K562 (cell line): Measurements from ENCODE around the gene USP14.
A peak's percentile ranks its signal among the peaks of the same experiment; 100 is the strongest.

Experiments used
- DDX20 ChIP-seq: fragments of 450-650 bp; IDR thresholded peaks from 2 replicates; pipeline ENCODE4 v1.6.1; 2016; ENCODE audit warnings: missing genetic modification characterization, low read depth, mild to moderate bottlenecking, missing compliant biosample characterization, moderate library complexity
- FOXM1 ChIP-seq, 2 experiments: fragments of 450-650 bp in 1 of 2; sonication (generic) in 1 of 2; formaldehyde crosslinking in 1 of 2; IDR thresholded peaks; 2 replicates each; pipeline versions ENCODE4 v1.6.1 to v1.9.0; 2017 to 2022; ENCODE audit warnings: low read depth in 2 of 2, mild to moderate bottlenecking in 2 of 2, missing genetic modification reagents in 1 of 2, moderate library complexity in 1 of 2
- NCOA1 ChIP-seq: fragments of 450-650 bp; IDR thresholded peaks from 2 replicates; pipeline ENCODE4 v1.6.1; 2016; ENCODE audit warnings: low read depth
- NR2F6 ChIP-seq: fragments of 450-650 bp; formaldehyde crosslinking; IDR thresholded peaks from 2 replicates; pipeline ENCODE4 v1.4.0; 2020; ENCODE audit warnings: mild to moderate bottlenecking
- SMARCA5 ChIP-seq: fragments of 450-650 bp; IDR thresholded peaks from 2 replicates; pipeline ENCODE4 v1.6.1; 2016
- TCF7L2 ChIP-seq: fragments of 150-350 bp; IDR thresholded peaks from 2 replicates; pipeline ENCODE4 v1.6.1; 2016; ENCODE audit warnings: low read depth, mild to moderate bottlenecking, low read length, moderate library complexity
- ZBTB33 ChIP-seq: sonication (generic); formaldehyde crosslinking; IDR thresholded peaks from 2 replicates; pipeline ENCODE4 v1.8.1; 2023; ENCODE audit warnings: mild to moderate bottlenecking, missing genetic modification reagents
- ZNF217 ChIP-seq: sonication (generic); formaldehyde crosslinking; IDR thresholded peaks from 2 replicates; pipeline ENCODE4 v1.8.0; 2022; ENCODE audit warnings: mild to moderate bottlenecking, missing genetic modification reagents
- TF ChIP-seq, protein P1 (sequence below), 3 experiments: IDR thresholded peaks in 2 of 3; conservative IDR thresholded peaks in 1 of 3; 2 replicates each; pipeline ENCODE4 v1.5.1; 2011 to 2012; ENCODE audit warnings: low read length in 3 of 3, mild to moderate bottlenecking in 3 of 3, control low read depth in 2 of 3, improper control_type of control experiment in 1 of 3, inconsistent platforms in 1 of 3, low read depth in 1 of 3, mixed read lengths in 1 of 3, moderate library complexity in 1 of 3; ENCODE audit not compliant: insufficient read depth in 2 of 3

GRCh38 chr18:160831-161570, 2.6 kb downstream of the USP14 start:
- peak; percentile 81 for TF ChIP-seq ZBTB33 (CRISPR knock-in tag)
- TF ChIP-seq SMARCA5, result no peak
- TF ChIP-seq, protein P1, sequence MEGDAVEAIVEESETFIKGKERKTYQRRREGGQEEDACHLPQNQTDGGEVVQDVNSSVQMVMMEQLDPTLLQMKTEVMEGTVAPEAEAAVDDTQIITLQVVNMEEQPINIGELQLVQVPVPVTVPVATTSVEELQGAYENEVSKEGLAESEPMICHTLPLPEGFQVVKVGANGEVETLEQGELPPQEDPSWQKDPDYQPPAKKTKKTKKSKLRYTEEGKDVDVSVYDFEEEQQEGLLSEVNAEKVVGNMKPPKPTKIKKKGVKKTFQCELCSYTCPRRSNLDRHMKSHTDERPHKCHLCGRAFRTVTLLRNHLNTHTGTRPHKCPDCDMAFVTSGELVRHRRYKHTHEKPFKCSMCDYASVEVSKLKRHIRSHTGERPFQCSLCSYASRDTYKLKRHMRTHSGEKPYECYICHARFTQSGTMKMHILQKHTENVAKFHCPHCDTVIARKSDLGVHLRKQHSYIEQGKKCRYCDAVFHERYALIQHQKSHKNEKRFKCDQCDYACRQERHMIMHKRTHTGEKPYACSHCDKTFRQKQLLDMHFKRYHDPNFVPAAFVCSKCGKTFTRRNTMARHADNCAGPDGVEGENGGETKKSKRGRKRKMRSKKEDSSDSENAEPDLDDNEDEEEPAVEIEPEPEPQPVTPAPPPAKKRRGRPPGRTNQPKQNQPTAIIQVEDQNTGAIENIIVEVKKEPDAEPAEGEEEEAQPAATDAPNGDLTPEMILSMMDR (IDR thresholded peaks at IDR 0.05 in 2 of 3, conservative IDR thresholded peaks at IDR 0.05 in 1 of 3; ENCODE audit: insufficient read depth in 2 of 3, low read depth in 1 of 3, low read length in 3 of 3), result no peak
- TF ChIP-seq NCOA1, result no peak
- TF ChIP-seq NR2F6, result no peak
- no peak for TF ChIP-seq ZNF217
- TF ChIP-seq FOXM1 (IDR thresholded peaks at IDR 0.05; ENCODE audit: low read depth), result no peak
- no peak for TF ChIP-seq FOXM1 (CRISPR knock-in tag; IDR thresholded peaks at IDR 0.05; ENCODE audit: low read depth)
- TF ChIP-seq TCF7L2, result no peak
- no peak for TF ChIP-seq DDX20 (tag)
